Measurements from ENCODE around the gene DCHS1.

The DCHS1 gene

GRCh38 chr11:6612213-6613041 is 43.2 kb downstream of the DCHS1 start, which contains the start of gene TAF10:
TAF10 (minus strand) TSS chr11:6612216; CDS start chr11:6612189, 27 bp downstream.
- Histone ChIP-seq H3K36me3 (replicated peaks; ENCODE audit: low read depth, low read length) (peaks cover 46% of the 10 kb centered on the region), H3K79me2 (ENCODE audit: low read length) (peaks cover 19% of the 10 kb centered on the region), H2AFZ (ENCODE audit: low read depth, low read length) (peak within 1 kb of the TSS; percentile 67; the same call in 1 of the 2 replicates)

GRCh38 chr11:6611963-6612212 is 43.7 kb downstream of the DCHS1 start:
- H3K27ac ChIP-seq (ENCODE audit: low read length), result peak overlapping the region; percentile 97
- peak overlapping the region; percentile 90 for H3K4me2 ChIP-seq (ENCODE audit: low read length)
- no peaks in the 10 kb centered on the region for H3K9me3 ChIP-seq (ENCODE audit: insufficient read depth, low read length)
- peak overlapping the region; percentile 73 for H3K9ac ChIP-seq (ENCODE audit: low read length)
- H4K20me1 ChIP-seq (ENCODE audit: insufficient read depth, low read length), result 0 out of 2 replicates have a peak, but pooled peaks cover 4% of the 10 kb centered on the region
- H3K79me2 ChIP-seq (ENCODE audit: low read length), result peaks cover 19% of the 10 kb centered on the region
- H3K4me3 ChIP-seq (ENCODE audit: low read length), result peak overlapping the region; percentile 86
- H3K27me3 ChIP-seq (ENCODE audit: low read depth, low read length), result no peaks in the 10 kb centered on the region
- H3K4me1 ChIP-seq (ENCODE audit: low read length), result peaks cover 29% of the 10 kb centered on the region
- H3K36me3 ChIP-seq (replicated peaks; ENCODE audit: low read depth, low read length), result peaks cover 46% of the 10 kb centered on the region
- TF ChIP-seq EZH2phosphoT487 (IDR thresholded peaks at IDR 0.05; ENCODE audit: low read depth) (no peak), CTCF (IDR thresholded peaks at IDR 0.05; ENCODE audit: low read depth, low read length) (no peak)
- H2AFZ ChIP-seq (ENCODE audit: low read depth, low read length), result no peak overlapping the region

More at GRCh38 chr11:6612213-6613041, 43.2 kb downstream of the DCHS1 start, which contains the start of gene TAF10:
- Histone ChIP-seq H3K27me3 (ENCODE audit: low read depth, low read length) (no peaks in the 10 kb centered on the region), H3K9me3 (ENCODE audit: insufficient read depth, low read length) (no peaks in the 10 kb centered on the region), H4K20me1 (ENCODE audit: insufficient read depth, low read length) (0 out of 2 replicates have a peak, but pooled peaks cover 3% of the 10 kb centered on the region), H3K9ac (ENCODE audit: low read length) (peak within 1 kb of the TSS; percentile 96), H3K4me3 (ENCODE audit: low read length) (peak within 1 kb of the TSS; percentile 86), H3K4me2 (ENCODE audit: low read length) (peak within 1 kb of the TSS; percentile 90), H3K27ac (ENCODE audit: low read length) (peak within 1 kb of the TSS; percentile 97), H3K4me1 (ENCODE audit: low read length) (peaks cover 24% of the 10 kb centered on the region)
- TF ChIP-seq CTCF (IDR thresholded peaks at IDR 0.05; ENCODE audit: low read depth, low read length) (peak; percentile 62), EZH2phosphoT487 (IDR thresholded peaks at IDR 0.05; ENCODE audit: low read depth) (no peak)

GRCh38 chr11:6611092-6611962 is 44.3 kb downstream of the DCHS1 start:
- H3K36me3 ChIP-seq (replicated peaks; ENCODE audit: low read depth, low read length), result peaks cover 46% of the 10 kb centered on the region

More at GRCh38 chr11:6611092-6611962, 44.3 kb downstream of the DCHS1 start:
- Histone ChIP-seq H2AFZ (ENCODE audit: low read depth, low read length) (no peak overlapping the region), H3K79me2 (ENCODE audit: low read length) (peaks cover 19% of the 10 kb centered on the region), H3K27ac (ENCODE audit: low read length) (peak overlapping the region; percentile 97), H3K9me3 (ENCODE audit: insufficient read depth, low read length) (no peaks in the 10 kb centered on the region), H3K9ac (ENCODE audit: low read length) (peak overlapping the region; percentile 73), H3K4me2 (ENCODE audit: low read length) (peak overlapping the region; percentile 90), H3K27me3 (ENCODE audit: low read depth, low read length) (no peaks in the 10 kb centered on the region), H3K4me3 (ENCODE audit: low read length) (peak overlapping the region; percentile 86), H3K4me1 (ENCODE audit: low read length) (peaks cover 35% of the 10 kb centered on the region), H4K20me1 (ENCODE audit: insufficient read depth, low read length) (0 out of 2 replicates have a peak, but pooled peaks cover 4% of the 10 kb centered on the region)
- no peak for TF ChIP-seq EZH2phosphoT487 (IDR thresholded peaks at IDR 0.05; ENCODE audit: low read depth)
- no peak for TF ChIP-seq CTCF (IDR thresholded peaks at IDR 0.05; ENCODE audit: low read depth, low read length)
